ENCODE data around the gene F2RL2.

GRCh38 chr5:76590027-76590426 lies 33.2 kb downstream of the F2RL2 start:
- no peak for TF ChIP-seq POLR2A (IDR thresholded peaks at IDR 0.05)
- no peak for TF ChIP-seq CTCF (IDR thresholded peaks at IDR 0.05)
